ENCODE data around the gene BPHL.
"Not testable (repeated sequence)": the region's sequence is repeated elsewhere in the genome, so short reads cannot be mapped to it uniquely, and the experiment has no call there.

Gene BPHL

GRCh38 chr6:3124667-3125066 lies 6.2 kb downstream of the BPHL start:
- no peak for DNase-seq

GRCh38 chr6:3125815-3126214 lies 7.3 kb downstream of the BPHL start:
- DNase-seq: no peak

DNA sequence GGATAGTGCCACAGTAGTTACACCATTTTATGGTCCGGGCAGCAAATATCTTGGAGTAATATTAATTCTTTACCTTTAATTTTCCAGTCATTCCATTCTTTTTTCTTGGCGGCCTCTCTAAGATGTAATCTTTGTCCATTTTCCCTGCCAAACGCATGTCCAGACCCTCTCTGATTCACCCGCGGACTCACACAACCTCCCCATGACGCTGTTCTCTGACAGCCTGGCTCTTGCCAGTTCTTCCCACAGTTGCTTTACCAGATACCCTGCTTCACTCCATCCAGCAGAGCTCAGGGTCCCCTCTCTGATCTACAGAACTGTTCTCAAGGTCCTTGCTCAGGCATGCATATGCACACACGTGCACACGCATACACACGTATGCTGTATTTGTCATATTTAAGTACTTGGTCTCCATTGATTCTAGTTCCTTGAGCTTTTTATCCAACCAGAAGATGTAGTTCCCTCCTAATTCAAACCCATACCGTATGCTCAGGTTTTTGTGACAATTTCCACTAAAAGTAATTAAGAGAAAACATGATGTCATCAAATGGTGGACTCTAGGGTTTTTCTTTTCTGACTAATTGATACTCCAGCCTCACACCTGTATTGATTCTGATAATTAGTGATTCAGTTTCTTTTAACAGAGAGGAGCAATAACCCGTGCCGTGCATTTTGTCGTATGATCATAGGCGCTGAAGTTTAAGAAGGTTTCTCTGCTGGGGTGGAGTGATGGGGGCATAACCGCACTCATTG lies 10.0 kb downstream of the BPHL start:
- DNase-seq: no peak

- no peak for DNase-seq
Observed at GRCh38 chr6:3131695-3132094, 13.2 kb downstream of the BPHL start.

DNA sequence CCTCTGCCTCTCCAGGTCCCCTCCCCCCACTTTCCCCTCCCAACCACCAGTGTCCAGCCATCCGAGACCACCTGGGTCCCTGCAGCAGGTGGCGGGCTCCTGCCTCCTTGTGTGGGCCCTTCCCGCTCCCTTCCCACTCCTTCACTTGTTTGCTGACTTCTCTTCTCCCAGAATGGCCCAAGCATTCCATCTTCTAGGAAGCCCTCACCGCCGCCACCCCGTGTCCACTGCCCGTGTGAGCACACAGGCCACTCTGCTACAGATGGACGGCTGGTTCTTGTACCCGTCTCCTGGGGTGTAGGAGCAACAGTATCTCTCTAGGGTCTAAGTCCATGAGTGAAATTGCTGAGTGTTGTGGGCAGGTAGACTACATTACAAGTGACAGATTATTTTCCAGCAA lies 15.0 kb downstream of the BPHL start:
- no peak for DNase-seq

DNA sequence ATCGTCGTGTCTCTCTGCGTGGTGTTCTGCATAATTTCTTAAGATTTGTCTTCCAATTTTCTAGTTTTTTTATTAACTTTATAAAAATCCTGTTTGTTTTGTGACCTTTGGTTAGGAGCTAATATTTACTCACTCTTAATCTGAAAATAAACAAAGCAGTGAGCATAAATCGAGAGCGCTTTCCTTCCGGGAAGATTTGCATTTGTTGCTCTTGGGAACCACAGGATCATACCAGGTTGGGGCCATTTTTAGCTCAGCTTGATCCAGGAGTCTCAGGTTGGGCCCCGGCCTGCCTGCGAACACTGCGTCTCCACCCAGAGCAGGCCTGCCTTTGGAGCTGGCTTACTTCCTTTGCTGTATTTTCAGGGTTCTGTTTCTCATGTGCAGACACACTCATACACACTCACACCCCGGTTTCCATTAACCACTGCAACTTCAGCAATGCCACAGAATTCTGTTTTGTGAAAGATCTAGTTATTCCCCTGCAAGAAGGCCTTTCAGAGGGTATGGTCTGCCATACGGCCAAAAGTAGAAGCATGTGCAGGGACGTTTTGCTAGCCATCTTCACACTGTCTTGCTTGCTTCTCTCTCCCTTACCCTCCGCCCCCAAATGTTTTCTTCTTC lies 17.3 kb downstream of the BPHL start:
- no peak for DNase-seq

DNA sequence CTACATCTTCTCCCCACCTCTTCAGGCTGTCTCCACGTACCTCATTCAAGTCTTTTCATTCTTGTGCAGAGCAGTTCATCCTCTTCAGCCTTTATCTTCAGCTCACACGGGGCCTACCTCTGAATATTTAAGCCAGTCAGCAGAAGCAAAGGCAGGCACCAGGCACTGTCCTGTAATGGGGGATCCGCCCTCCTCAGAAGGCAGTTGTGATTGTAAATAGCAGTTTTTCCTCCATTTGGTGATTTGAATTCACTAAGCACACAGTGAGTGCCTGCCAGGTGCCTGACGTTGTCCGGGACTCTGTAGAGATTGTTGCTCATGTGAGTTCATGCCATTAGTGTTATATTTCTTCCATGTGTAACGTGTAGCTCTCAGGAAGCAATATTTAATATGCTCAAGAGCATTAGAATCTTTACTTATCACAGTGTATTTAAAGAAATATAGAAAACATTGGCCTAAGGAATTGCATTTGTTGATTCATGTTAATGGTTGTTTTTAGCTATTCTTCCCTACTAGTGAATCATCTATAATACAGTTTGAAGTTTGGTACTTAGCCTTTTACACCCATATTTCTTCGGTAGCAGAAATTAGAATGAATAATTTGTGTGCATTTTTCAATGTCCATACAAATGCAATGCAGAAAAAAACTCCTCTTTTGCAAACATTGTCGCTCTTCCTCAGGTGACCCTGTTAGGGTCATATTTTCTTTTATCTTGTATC lies 17.9 kb downstream of the BPHL start:
- DNase-seq: no peak

- no peak for DNase-seq
Observed at GRCh38 chr6:3137057-3137777, 18.7 kb downstream of the BPHL start.

GRCh38 chr6:3137873-3138272 lies 19.4 kb downstream of the BPHL start:
- not testable (repeated sequence) for DNase-seq

DNA sequence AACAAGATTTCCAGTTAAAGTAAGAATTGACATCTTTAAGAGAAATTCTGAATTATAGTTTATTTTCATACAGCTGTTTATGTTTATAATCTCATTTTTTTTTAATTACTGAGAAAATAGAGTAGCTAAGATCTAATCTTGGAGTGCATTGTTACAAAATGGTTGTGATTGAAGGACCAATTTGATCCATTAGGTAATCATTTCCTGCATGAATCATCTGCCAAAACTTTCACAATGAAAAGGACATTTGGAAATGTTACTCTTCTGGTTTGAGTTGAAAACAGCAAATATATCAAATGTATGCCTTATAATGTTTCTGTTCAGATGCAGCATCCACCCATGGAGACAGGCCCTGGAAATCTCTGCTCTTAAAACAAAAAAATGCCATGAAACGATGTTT lies 19.8 kb downstream of the BPHL start:
- DNase-seq: peak; percentile 34

- DNase-seq: peak; percentile 88
Observed at GRCh38 chr6:3139090-3139903, 20.8 kb downstream of the BPHL start.

DNA sequence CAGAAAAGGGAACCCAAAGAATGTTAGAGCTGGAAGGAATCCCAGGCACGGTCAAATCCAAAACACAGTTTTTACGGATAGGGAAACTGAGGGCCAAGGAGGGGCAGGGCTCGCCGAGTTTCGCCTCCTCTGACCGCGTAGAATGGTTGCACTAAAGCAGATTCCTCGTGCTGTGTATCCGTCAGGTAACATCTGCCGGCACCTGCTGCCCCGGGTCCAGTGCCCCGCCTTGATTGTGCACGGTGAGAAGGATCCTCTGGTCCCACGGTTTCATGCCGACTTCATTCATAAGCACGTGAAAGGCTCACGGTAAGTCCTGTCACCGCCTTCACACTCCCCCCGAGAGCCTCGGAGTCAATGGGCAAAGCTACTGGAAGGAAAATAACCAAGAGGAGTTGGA lies 21.7 kb downstream of the BPHL start:
- no peak for DNase-seq

- no peak for DNase-seq
Observed at GRCh38 chr6:3142536-3142935, 24.0 kb downstream of the BPHL start.

- no peak for DNase-seq
Observed at GRCh38 chr6:3143158-3143557, 24.6 kb downstream of the BPHL start.

- DNase-seq: no peak
Observed at GRCh38 chr6:3144571-3144970, 26.1 kb downstream of the BPHL start.

- no peak for DNase-seq
Observed at GRCh38 chr6:3147914-3148757, 29.6 kb downstream of the BPHL start.

GRCh38 chr6:3151691-3152090 lies 33.2 kb downstream of the BPHL start:
- no peak for DNase-seq

- no peak for DNase-seq
Observed at GRCh38 chr6:3152689-3153088, 34.2 kb downstream of the BPHL start.

DNA sequence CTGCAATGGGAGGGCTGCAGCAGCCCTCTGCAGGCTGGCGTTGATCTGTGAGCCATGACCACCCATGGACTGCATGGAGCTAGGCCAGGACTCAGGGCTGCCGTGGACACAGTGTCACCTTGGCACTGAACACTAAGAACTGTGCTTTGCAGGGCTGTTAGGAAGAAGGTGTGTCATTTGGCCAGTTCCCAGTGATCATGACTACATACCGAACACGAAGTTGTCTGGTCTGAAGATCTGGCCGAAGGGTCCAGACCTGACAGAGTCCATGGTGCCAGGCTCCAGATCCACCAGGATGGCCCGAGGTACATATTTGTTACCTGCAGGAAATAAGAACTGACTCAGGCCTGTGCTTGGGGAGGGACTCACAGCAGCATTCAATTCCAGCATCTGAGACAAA lies 36.9 kb downstream of the BPHL start:
- not testable (repeated sequence) for DNase-seq

- DNase-seq: not testable (repeated sequence)
Observed at GRCh38 chr6:3156184-3157130, 37.9 kb downstream of the BPHL start.

All from MV-4-11 (cell line).